NB4 (cell line): ENCODE measurements around the gene PPIL6.
A peak's percentile ranks its signal among the peaks of the same experiment; 100 is the strongest.

ENCODE experiments used
- DNase-seq: peaks from one replicate; pipeline ENCODE4 v3.0.0; 2010; ENCODE audit warnings: low read depth
- H3K4me3 ChIP-seq: one replicate; pipeline ENCODE4 v1.5.1; 2011; ENCODE audit warnings: mild to moderate bottlenecking, low read depth, low read length, moderate library complexity
- MAX ChIP-seq: IDR thresholded peaks from 2 replicates; pipeline ENCODE4 v1.6.1; 2011; ENCODE audit warnings: low read depth, low read length
- MYC ChIP-seq: IDR thresholded peaks from 2 replicates; pipeline ENCODE4 v1.6.1; 2011; ENCODE audit warnings: low read depth, low read length
- POLR2A ChIP-seq: IDR thresholded peaks from 2 replicates; pipeline ENCODE4 v1.6.1; 2011; ENCODE audit warnings: mild to moderate bottlenecking; ENCODE audit not compliant: insufficient read length; ENCODE audit errors: extremely low read depth
- TF ChIP-seq, protein P1 (sequence below): IDR thresholded peaks from one replicate; pipeline ENCODE4 v1.5.1; 2012; ENCODE audit warnings: low read depth, low read length

Gene PPIL6

DNA sequence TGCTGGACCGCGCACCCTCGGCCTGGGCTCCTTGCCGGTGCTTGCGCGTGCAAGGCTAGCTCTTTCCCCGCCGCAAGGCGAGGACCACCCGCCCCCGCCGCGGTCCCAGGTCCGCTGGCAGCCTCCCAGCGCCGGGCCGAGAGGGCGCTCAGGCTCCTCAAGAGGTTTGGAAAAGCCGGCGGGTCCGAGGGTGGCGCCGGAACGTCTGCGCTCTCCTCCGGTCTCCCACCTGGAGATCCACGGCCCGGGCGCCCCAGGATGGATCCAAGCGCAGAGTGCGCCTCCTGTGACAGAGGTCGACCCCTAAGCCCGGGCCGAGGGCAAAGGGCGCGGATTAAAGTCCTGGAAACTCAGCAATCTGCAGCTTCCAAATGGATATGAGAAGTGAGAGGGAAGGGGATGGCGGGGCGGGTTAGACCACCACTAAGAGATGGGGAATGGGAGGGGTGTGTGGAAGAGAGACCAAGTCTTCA lies 15.7 kb upstream of the PPIL6 start:
- no peak for DNase-seq
- H3K4me3 ChIP-seq: peak overlapping the region; percentile 40
- no peak for TF ChIP-seq POLR2A
- no peak for TF ChIP-seq MAX
- TF ChIP-seq MYC: no peak
- TF ChIP-seq, protein P1, sequence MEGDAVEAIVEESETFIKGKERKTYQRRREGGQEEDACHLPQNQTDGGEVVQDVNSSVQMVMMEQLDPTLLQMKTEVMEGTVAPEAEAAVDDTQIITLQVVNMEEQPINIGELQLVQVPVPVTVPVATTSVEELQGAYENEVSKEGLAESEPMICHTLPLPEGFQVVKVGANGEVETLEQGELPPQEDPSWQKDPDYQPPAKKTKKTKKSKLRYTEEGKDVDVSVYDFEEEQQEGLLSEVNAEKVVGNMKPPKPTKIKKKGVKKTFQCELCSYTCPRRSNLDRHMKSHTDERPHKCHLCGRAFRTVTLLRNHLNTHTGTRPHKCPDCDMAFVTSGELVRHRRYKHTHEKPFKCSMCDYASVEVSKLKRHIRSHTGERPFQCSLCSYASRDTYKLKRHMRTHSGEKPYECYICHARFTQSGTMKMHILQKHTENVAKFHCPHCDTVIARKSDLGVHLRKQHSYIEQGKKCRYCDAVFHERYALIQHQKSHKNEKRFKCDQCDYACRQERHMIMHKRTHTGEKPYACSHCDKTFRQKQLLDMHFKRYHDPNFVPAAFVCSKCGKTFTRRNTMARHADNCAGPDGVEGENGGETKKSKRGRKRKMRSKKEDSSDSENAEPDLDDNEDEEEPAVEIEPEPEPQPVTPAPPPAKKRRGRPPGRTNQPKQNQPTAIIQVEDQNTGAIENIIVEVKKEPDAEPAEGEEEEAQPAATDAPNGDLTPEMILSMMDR: no peak

GRCh38 chr6:109455437-109456110 lies 15.1 kb upstream of the PPIL6 start, which contains the start of gene MICAL1:
Gene MICAL1 (minus strand): TSS chr6:109455772. CDS start chr6:109454196, 1,576 bp downstream.
- TF ChIP-seq, protein P1: peak; percentile 30
- TF ChIP-seq MYC (no peak), MAX (no peak)
- DNase-seq: peak; percentile 82

GRCh38 chr6:109454496-109455436 lies 14.3 kb upstream of the PPIL6 start:
- DNase-seq: peak; percentile 93
- TF ChIP-seq, protein P1: no peak
- peak; percentile 46 for TF ChIP-seq POLR2A
- peak; percentile 65; the same call in 1 of the 2 replicates for TF ChIP-seq MAX
- H3K4me3 ChIP-seq: peak overlapping the region; percentile 73

More at GRCh38 chr6:109455437-109456110, 15.1 kb upstream of the PPIL6 start, which contains the start of gene MICAL1:
- H3K4me3 ChIP-seq: peak within 1 kb of the TSS; percentile 73

DNA sequence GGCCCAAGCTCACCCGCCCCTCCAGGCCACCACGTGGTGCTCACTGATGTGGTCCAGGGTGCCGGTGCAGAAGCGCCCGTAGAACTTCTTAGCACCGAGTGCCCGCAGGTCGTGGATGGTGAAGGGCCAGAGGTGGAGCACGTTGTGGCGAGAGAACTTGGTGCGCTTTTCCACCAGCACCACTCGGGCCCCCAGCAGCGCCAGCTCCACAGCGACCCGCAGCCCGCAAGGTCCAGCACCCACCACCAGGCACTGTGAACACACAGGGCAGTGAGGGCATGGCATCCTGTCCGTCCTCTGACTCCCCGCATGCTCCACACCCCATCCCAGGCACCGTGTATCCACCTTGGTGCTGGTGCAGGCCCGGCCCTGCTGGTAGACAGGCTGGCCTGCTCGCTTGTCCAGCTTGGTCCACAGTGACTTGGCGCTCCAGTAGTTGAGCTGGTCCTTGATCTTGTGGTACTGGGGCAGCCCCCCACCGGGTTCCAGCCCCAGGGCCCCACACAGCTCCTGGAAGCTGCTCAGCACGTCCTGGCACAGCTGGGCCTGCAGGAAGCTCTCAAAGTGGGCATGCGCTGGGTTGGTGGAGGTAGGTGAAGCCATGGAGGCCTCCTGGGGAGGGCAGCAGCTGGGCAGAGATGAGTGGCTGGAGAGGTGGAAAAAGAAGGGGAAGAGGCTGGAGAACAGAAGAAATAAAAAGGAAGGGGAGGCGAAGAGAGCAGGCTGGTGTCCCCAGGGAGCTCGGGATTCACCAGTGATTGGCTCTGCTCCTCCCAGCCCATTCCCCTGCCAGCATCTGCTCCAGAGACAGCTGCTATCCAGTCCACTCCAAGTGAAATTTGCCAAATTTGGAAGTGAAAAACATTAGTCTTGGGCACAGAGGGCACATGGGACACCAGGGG lies 13.4 kb upstream of the PPIL6 start:
- TF ChIP-seq, protein P1: no peak
- no peak for TF ChIP-seq MYC
- no peak for TF ChIP-seq POLR2A
- no peak for TF ChIP-seq MAX
- peak overlapping the region; percentile 73 for H3K4me3 ChIP-seq
- DNase-seq: peak; percentile 67

DNA sequence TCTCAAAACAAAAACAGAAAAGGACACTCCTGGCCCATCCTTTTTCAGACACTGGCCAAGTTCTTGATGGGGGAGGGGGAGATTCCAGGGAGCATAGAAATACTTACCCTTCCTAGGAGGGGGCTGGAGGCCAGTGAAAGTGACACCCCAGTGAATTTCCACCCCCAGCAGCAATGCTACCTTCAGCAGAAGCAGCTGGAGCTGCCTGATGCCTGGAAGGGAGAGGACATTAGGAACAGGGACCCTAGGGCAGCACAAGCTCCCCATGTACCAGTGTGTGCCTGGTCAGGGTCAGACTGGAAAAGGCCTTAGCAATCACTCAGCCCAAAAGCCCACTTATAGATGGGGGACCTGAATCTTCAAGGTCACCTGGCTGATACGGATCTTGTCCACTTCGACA lies 12.7 kb upstream of the PPIL6 start:
- H3K4me3 ChIP-seq: no peak overlapping the region
- TF ChIP-seq MAX (no peak), MYC (no peak), POLR2A (no peak)
- TF ChIP-seq, protein P1: no peak

More for the DNA sequence above, 12.7 kb upstream of the PPIL6 start:
- no peak for DNase-seq
